Measurements from ENCODE around the gene NACC2.

GRCh38 chr9:136042541-136042940 is 52.5 kb downstream of the NACC2 start:
- TF ChIP-seq CTCF (conservative IDR thresholded peaks at IDR 0.05; ENCODE audit: low read depth in 2 of 2) (no peak), EZH2 (IDR thresholded peaks at IDR 0.05; ENCODE audit: low read depth, unreplicated experiment) (no peak), REST (IDR thresholded peaks at IDR 0.05; ENCODE audit: unreplicated experiment) (no peak), POLR2AphosphoS5 (IDR thresholded peaks at IDR 0.05; ENCODE audit: low read depth) (no peak), NANOG (IDR thresholded peaks at IDR 0.05; ENCODE audit: borderline replicate concordance) (no peak), CREB1 (CRISPR knock-in tag; IDR thresholded peaks at IDR 0.05; ENCODE audit: low read depth) (no peak), ETS1 (IDR thresholded peaks at IDR 0.05) (no peak), ZNF462 (CRISPR knock-in tag; IDR thresholded peaks at IDR 0.05) (no peak), STAT1 (IDR thresholded peaks at IDR 0.05; ENCODE audit: unreplicated experiment) (no peak), JUNB (IDR thresholded peaks at IDR 0.05; ENCODE audit: unreplicated experiment) (no peak), EZH2phosphoT487 (IDR thresholded peaks at IDR 0.05; ENCODE audit: unreplicated experiment) (no peak)
